ENCODE data around the gene PSMC2.

DNA sequence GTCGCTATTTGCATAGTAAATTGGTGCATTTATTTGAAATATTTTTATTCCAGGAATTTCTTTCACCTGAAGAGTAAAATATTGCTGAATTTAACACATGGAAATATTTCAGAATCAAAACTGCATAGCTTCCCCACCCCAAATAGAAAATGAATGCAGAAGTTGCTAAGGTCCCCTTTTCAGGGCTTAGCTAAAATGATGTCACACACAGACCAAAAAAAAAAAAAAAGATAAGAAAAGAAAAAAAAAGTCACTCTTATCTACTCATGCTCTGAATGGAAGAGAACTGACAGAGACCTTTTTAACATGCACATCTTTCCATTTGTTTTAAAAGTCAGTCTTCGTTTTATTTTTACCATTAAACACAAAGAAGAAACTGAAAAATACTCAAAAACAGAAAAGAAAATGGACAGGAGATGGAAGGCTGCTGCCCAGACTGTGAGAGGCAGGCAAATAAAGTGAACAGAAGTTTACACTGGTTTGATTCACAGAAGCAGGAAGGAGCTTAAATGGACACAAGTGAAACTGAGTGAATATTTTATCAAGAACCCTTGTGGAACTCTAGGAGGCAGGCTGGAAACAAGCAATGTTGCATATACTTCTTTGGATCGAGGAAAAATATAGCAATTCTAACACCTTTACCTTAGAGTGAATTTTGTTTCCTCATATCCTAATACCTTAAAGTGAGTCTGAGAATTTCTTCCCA, 32.0 kb downstream of the PSMC2 start:
- TF ChIP-seq, protein P1, sequence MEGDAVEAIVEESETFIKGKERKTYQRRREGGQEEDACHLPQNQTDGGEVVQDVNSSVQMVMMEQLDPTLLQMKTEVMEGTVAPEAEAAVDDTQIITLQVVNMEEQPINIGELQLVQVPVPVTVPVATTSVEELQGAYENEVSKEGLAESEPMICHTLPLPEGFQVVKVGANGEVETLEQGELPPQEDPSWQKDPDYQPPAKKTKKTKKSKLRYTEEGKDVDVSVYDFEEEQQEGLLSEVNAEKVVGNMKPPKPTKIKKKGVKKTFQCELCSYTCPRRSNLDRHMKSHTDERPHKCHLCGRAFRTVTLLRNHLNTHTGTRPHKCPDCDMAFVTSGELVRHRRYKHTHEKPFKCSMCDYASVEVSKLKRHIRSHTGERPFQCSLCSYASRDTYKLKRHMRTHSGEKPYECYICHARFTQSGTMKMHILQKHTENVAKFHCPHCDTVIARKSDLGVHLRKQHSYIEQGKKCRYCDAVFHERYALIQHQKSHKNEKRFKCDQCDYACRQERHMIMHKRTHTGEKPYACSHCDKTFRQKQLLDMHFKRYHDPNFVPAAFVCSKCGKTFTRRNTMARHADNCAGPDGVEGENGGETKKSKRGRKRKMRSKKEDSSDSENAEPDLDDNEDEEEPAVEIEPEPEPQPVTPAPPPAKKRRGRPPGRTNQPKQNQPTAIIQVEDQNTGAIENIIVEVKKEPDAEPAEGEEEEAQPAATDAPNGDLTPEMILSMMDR (IDR thresholded peaks at IDR 0.05; ENCODE audit: low read depth, low read length, missing input control): no peak
- TF ChIP-seq SP1 (IDR thresholded peaks at IDR 0.05) (no peak), NR2F2 (IDR thresholded peaks at IDR 0.05) (no peak), GABPA (IDR thresholded peaks at IDR 0.05 in 1 of 2, conservative IDR thresholded peaks at IDR 0.05 in 1 of 2) (no peak), JUND (IDR thresholded peaks at IDR 0.05) (no peak)
- TF ChIP-seq, protein P2, sequence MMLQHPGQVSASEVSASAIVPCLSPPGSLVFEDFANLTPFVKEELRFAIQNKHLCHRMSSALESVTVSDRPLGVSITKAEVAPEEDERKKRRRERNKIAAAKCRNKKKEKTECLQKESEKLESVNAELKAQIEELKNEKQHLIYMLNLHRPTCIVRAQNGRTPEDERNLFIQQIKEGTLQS (IDR thresholded peaks at IDR 0.05): no peak
